Aortic smooth muscle cell (primary cell): ENCODE measurements around the gene YBX1. TPM values are rescaled to one million over a fixed set of nuclear protein-coding genes. Genes with fewer than 3 reads are reported as not detected.

Source experiments
- total RNA-seq: library from RNA; depleted of rRNA; stranded (reverse); fragments of >200 nt; gene quantifications from 2 replicates; pipeline ENCODE4 v1.2.3, GENCODE V29; 2014

The YBX1 gene
- total RNA-seq, result 1,126 and 1,142 TPM in 2 replicates

GRCh38 chr1:42681741-42682483 lies at the start of gene YBX1:
YBX1 (plus strand) TSS chr1:42682418; CDS start chr1:42682566, 148 bp downstream.

GRCh38 chr1:42657981-42658876 lies 24.0 kb upstream of the YBX1 start, which contains the start of gene PPIH:
PPIH (plus strand) TSS chr1:42658423; CDS start chr1:42658447, 24 bp downstream.

GRCh38 chr1:42739753-42740700 lies 57.8 kb downstream of the YBX1 start, which contains the start of gene CLDN19:
CLDN19 (minus strand) TSS chr1:42740236; CDS start chr1:42740063, 173 bp downstream.

Other genes with a start within 250 kb of the YBX1 start
- 0.56 and 0.92 TPM in 2 replicates for gene ZMYND12, start 226.4 kb upstream of the YBX1 start, total RNA-seq
- 25.4 and 28.0 TPM in 2 replicates for gene PPCS, start 225.9 kb upstream of the YBX1 start, total RNA-seq
- gene CCDC30, start 219.1 kb upstream of the YBX1 start, total RNA-seq, result 1.2 and 2.8 TPM in 2 replicates
- 25.3 and 32.5 TPM in 2 replicates for gene PPIH, start 24.0 kb upstream of the YBX1 start, total RNA-seq
- gene CLDN19, start 57.8 kb downstream of the YBX1 start, total RNA-seq, result not detected in 2 replicates
- 106 and 110 TPM in 2 replicates for gene P3H1, start 84.6 kb downstream of the YBX1 start, total RNA-seq
- gene C1orf50, start 84.8 kb downstream of the YBX1 start, total RNA-seq, result 3.3 and 3.8 TPM in 2 replicates
- gene TMEM269, start 102.6 kb downstream of the YBX1 start, total RNA-seq, result 0.12 TPM in 1 of 2 replicates, not detected in the other
- gene ERMAP, start 134.7 kb downstream of the YBX1 start, total RNA-seq, result 11.4 and 18.2 TPM in 2 replicates
- 14.0 and 17.0 TPM in 2 replicates for gene SVBP, start 135.0 kb downstream of the YBX1 start, total RNA-seq
- 7.0 and 7.3 TPM in 2 replicates for gene ZNF691, start 164.2 kb downstream of the YBX1 start, total RNA-seq